Left ventricle myocardium inferior (tissue), 1 donor: Measurements from ENCODE around the gene AFAP1L1. TPM values are rescaled to one million over a fixed set of nuclear protein-coding genes. Genes with fewer than 3 reads are reported as not detected.
A peak's percentile ranks its signal among the peaks of the same experiment; 100 is the strongest.

Experiments
- DNase-seq: peaks from one replicate; pipeline ENCODE4 v3.0.0-alpha.2; 2020
- H3K27ac ChIP-seq: fragments of 200-600 bp; replicated peaks from 2 replicates; pipeline ENCODE4 v1.8.0; 2021
- H3K27me3 ChIP-seq: fragments of 200-600 bp; 2 replicates; pipeline ENCODE4 v1.8.0; 2021; ENCODE audit warnings: low read depth
- H3K36me3 ChIP-seq: fragments of 200-600 bp; 2 replicates; pipeline ENCODE4 v1.8.0; 2021
- H3K4me1 ChIP-seq: fragments of 200-600 bp; 2 replicates; pipeline ENCODE4 v1.8.0; 2021
- H3K4me3 ChIP-seq: fragments of 200-600 bp; 2 replicates; pipeline ENCODE4 v1.8.0; 2021; ENCODE audit warnings: mild to moderate bottlenecking, moderate library complexity
- H3K9me3 ChIP-seq: fragments of 200-600 bp; replicated peaks from 2 replicates; pipeline ENCODE4 v1.8.0; 2021
- CTCF ChIP-seq: fragments of 200-600 bp; IDR thresholded peaks from 2 replicates; pipeline ENCODE4 v1.8.0; 2021; ENCODE audit warnings: antibody characterized with exemption, mild to moderate bottlenecking, borderline replicate concordance
- intact Hi-C: fragments of 100-400 bp; cut with micrococcal nuclease; formaldehyde crosslinking; loops from one replicate; pipeline ENCODE4 v1.11.0; 2022
- total RNA-seq: library from RNA; stranded (reverse); fragmentation: NEBNext Ultra II Directional; extraction: Animal tissue kit (Norgen Biotek cat#: 25700); gene quantifications from one replicate; pipeline ENCODE4 v1.2.1, GENCODE V29; 2021
- donor health status: DM: no; HTN: yes; CAD: no; lungs with severe emphysema.

AFAP1L1 gene
- total RNA-seq, 1 donor from 2014 or later, result 40.6 TPM

GRCh38 chr5:149381261-149381985 lies 109.8 kb downstream of the AFAP1L1 start:
- Histone ChIP-seq H3K4me3 (peak overlapping the region; percentile 20), H3K27ac (peak overlapping the region; percentile 94), H3K4me1 (peaks cover 60% of the 10 kb centered on the region), H3K36me3 (no peaks in the 10 kb centered on the region), H3K9me3 (no peaks in the 10 kb centered on the region), H3K27me3 (no peaks in the 10 kb centered on the region)
- no peak for DNase-seq
- intact Hi-C loops, result loop anchor here (5.0 kb wide), 1 partner anchor 186 kb away; no protein-coding TSS in a partner anchor
- TF ChIP-seq CTCF, result no peak

GRCh38 chr5:149381986-149382338 lies 110.3 kb downstream of the AFAP1L1 start:
- no peaks in the 10 kb centered on the region for H3K27me3 ChIP-seq
- peak; percentile 99 for TF ChIP-seq CTCF
- H3K9me3 ChIP-seq, result no peaks in the 10 kb centered on the region
- intact Hi-C loops, result loop anchor here (2.0 to 5.0 kb wide), 2 partner anchors 49 to 185 kb away; no protein-coding TSS in a partner anchor
- peaks cover 65% of the 10 kb centered on the region for H3K4me1 ChIP-seq
- H3K27ac ChIP-seq, result peak overlapping the region; percentile 94
- no peaks in the 10 kb centered on the region for H3K36me3 ChIP-seq
- DNase-seq, result peak; percentile 81
- H3K4me3 ChIP-seq, result peak overlapping the region; percentile 20

GRCh38 chr5:149382517-149383220 lies 111.0 kb downstream of the AFAP1L1 start:
- no peak for DNase-seq
- no peaks in the 10 kb centered on the region for H3K27me3 ChIP-seq
- intact Hi-C loops, result loop anchor here (2.0 to 5.0 kb wide), 2 partner anchors 48 to 185 kb away; no protein-coding TSS in a partner anchor
- no peak for TF ChIP-seq CTCF
- peak overlapping the region; percentile 20 for H3K4me3 ChIP-seq
- no peaks in the 10 kb centered on the region for H3K36me3 ChIP-seq
- peaks cover 73% of the 10 kb centered on the region for H3K4me1 ChIP-seq
- H3K27ac ChIP-seq, result peak overlapping the region; percentile 94
- no peaks in the 10 kb centered on the region for H3K9me3 ChIP-seq

GRCh38 chr5:149383399-149383798 lies 111.7 kb downstream of the AFAP1L1 start:
- DNase-seq, result peak; percentile 63
- intact Hi-C loops, result loop anchor here (2.0 to 5.0 kb wide), 2 partner anchors 47 to 184 kb away; no protein-coding TSS in a partner anchor
- TF ChIP-seq CTCF, result no peak
- Histone ChIP-seq H3K27ac (peak overlapping the region; percentile 94), H3K4me3 (peak overlapping the region; percentile 20), H3K36me3 (no peaks in the 10 kb centered on the region), H3K4me1 (peaks cover 80% of the 10 kb centered on the region), H3K9me3 (peaks cover 1% of the 10 kb centered on the region), H3K27me3 (no peaks in the 10 kb centered on the region)

GRCh38 chr5:149386166-149386565 lies 114.5 kb downstream of the AFAP1L1 start:
- H3K36me3 ChIP-seq, result no peaks in the 10 kb centered on the region
- H3K9me3 ChIP-seq, result peaks cover 3% of the 10 kb centered on the region
- DNase-seq, result no peak
- TF ChIP-seq CTCF, result no peak
- no peaks in the 10 kb centered on the region for H3K27me3 ChIP-seq
- peaks cover 96% of the 10 kb centered on the region for H3K4me1 ChIP-seq
- H3K27ac ChIP-seq, result peak overlapping the region; percentile 94
- intact Hi-C loops, result loop anchor here (5.0 kb wide), 1 partner anchor 36 kb away; no protein-coding TSS in a partner anchor
- no peak overlapping the region for H3K4me3 ChIP-seq
